ENCODE results near the gene IPPK.

- no peak for TF ChIP-seq CTCF (IDR thresholded peaks at IDR 0.05)
- TF ChIP-seq EZH2 (IDR thresholded peaks at IDR 0.05; ENCODE audit: borderline replicate concordance, insufficient read depth, low read depth, low read length, poor library complexity, severe bottlenecking): no peak
Measured at GRCh38 chr9:92649007-92649406, 20.9 kb downstream of the IPPK start.
